ENCODE measurements around the gene TRIM75. TPM values are rescaled to one million over a fixed set of nuclear protein-coding genes. Genes with fewer than 3 reads are reported as not detected.

The TRIM75 gene
- total and polyA plus RNA-seq, 2 donors (not counting 3 experiments of a cell fraction or from before 2014, with no cell fraction given) = not detected

DNA sequence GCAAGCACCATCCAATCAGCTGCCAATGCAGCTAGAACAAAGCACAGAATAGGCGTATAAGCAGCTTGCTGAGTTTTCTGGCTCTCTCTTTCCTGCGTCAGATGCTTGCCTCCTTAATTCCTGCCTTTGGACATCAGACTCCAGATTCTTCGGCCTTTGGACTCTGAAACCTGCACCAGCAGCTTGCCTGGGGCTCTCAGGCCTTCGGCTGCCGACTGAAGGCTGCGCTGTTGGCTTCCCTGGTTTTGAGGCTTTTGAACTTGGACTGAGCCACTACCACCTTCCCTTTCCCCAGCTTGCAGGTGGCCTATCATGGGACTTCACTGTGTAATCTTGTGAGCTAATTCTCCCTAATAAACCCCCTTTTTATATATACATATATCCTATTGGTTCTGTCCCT, 52.9 kb downstream of the TRIM75 start:
- Histone ChIP-seq H3K9me3 (replicated peaks; ENCODE audit: control insufficient read depth, insufficient read depth, low read length) (no peaks in the 10 kb centered on the region), H3K4me2 (ENCODE audit: insufficient read depth, low read length) (no peak overlapping the region), H3K9ac (replicated peaks; ENCODE audit: extremely low read depth, insufficient read depth, low read length) (no peak overlapping the region), H3K79me2 (ENCODE audit: control insufficient read depth, insufficient read depth, low read length) (no peaks in the 10 kb centered on the region), H3K9me1 (replicated peaks; ENCODE audit: control insufficient read depth, extremely low read depth, insufficient read depth, low read length) (no peaks in the 10 kb centered on the region), H3K36me3 (ENCODE audit: control insufficient read depth in 2 of 2, extremely low read depth in 1 of 2, insufficient read depth in 2 of 2, low read length in 2 of 2) (peaks cover 2 to 3% of the 10 kb centered on the region in 2 experiments), H2AFZ (ENCODE audit: low read depth, low read length) (no peak overlapping the region), H4K20me1 (replicated peaks; ENCODE audit: control insufficient read depth, extremely low read depth, insufficient read depth, low read length) (no peaks in the 10 kb centered on the region), H3K27me3 (ENCODE audit: control insufficient read depth in 2 of 2, insufficient read depth in 2 of 2, low read length in 2 of 2) (no peaks in the 10 kb centered on the region), H3K4me3 (replicated peaks in 1 of 3; ENCODE audit: insufficient read depth in 1 of 3, low read depth in 1 of 3, low read length in 3 of 3) (no peak overlapping the region), H3K27ac (ENCODE audit: insufficient read depth, low read depth, low read length) (no peak overlapping the region), H3K4me1 (ENCODE audit: control insufficient read depth, extremely low read depth, insufficient read depth, low read length) (peaks cover under 1% of the 10 kb centered on the region)
- no TSS peak for BruUV-seq (replicated peaks)
- DNase-seq (ENCODE audit: low read depth, low spot score) (no peak), FAIRE-seq (no peak)
- TF ChIP-seq, protein P1, sequence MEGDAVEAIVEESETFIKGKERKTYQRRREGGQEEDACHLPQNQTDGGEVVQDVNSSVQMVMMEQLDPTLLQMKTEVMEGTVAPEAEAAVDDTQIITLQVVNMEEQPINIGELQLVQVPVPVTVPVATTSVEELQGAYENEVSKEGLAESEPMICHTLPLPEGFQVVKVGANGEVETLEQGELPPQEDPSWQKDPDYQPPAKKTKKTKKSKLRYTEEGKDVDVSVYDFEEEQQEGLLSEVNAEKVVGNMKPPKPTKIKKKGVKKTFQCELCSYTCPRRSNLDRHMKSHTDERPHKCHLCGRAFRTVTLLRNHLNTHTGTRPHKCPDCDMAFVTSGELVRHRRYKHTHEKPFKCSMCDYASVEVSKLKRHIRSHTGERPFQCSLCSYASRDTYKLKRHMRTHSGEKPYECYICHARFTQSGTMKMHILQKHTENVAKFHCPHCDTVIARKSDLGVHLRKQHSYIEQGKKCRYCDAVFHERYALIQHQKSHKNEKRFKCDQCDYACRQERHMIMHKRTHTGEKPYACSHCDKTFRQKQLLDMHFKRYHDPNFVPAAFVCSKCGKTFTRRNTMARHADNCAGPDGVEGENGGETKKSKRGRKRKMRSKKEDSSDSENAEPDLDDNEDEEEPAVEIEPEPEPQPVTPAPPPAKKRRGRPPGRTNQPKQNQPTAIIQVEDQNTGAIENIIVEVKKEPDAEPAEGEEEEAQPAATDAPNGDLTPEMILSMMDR (IDR thresholded peaks at IDR 0.05; ENCODE audit: extremely low read depth in 1 of 2, insufficient read depth in 1 of 2, low read depth in 1 of 2, low read length in 2 of 2) = no peak
- POLR2A ChIA-PET = no interaction called here
- CTCF ChIA-PET = interaction anchor here (1.2 kb wide), 1 partner anchor 10 kb away, joined by 10 read pairs; no protein-coding TSS in a partner anchor
- intact Hi-C loops (cut with micrococcal nuclease) (no loop called here), dilution Hi-C loops (cut with MboI; ENCODE audit: extremely low pct_ligation_motif_present, low sequenced_read_pairs) (no loop called here)

Small RNAs within 50 kb of the gene (small RNA-seq; reads per million reads assigned to genes)
- not detected for gene AC106872.12 (ENCODE audit: insufficient read depth, insufficient read length, low read depth, low replicate concordance)

Other genes starting within 250 kb of the TRIM75 start
- not detected in 2 replicates for gene APELA, start 176.7 kb upstream of the TRIM75 start, total RNA-seq
- gene APELA, start 176.7 kb upstream of the TRIM75 start, polyA plus RNA-seq = not detected in 2 replicates
- 0.22 TPM in 1 of 2 replicates, not detected in the other for gene TRIM61, start 76.2 kb upstream of the TRIM75 start, total RNA-seq
- not detected in 2 replicates for gene TRIM61, start 76.2 kb upstream of the TRIM75 start, polyA plus RNA-seq
- gene TRIM60, start 21.9 kb upstream of the TRIM75 start, total RNA-seq = not detected in 2 replicates
- not detected in 2 replicates for gene TRIM60, start 21.9 kb upstream of the TRIM75 start, polyA plus RNA-seq
- gene TMEM192, start 59.0 kb downstream of the TRIM75 start, total RNA-seq = 13.0 and 14.5 TPM in 2 replicates
- 10.1 and 11.4 TPM in 2 replicates for gene TMEM192, start 59.0 kb downstream of the TRIM75 start, polyA plus RNA-seq
- gene KLHL2, start 153.7 kb downstream of the TRIM75 start, total RNA-seq = 22.1 and 22.9 TPM in 2 replicates
- gene KLHL2, start 153.7 kb downstream of the TRIM75 start, polyA plus RNA-seq = 6.9 and 9.9 TPM in 2 replicates